Esophagus muscularis mucosa (tissue), 2 donors: ENCODE data around the gene THBD.

Experiments used
- POLR2A ChIP-seq: fragments of 450-650 bp; IDR thresholded peaks from one replicate; pipeline ENCODE4 v1.6.1; 2017; ENCODE audit warnings: antibody characterized with exemption, moderate library complexity, mild to moderate bottlenecking, low read depth
- POLR2AphosphoS5 ChIP-seq, 2 donors: sonication (generic); formaldehyde crosslinking; IDR thresholded peaks; one replicate each; pipeline ENCODE4 v1.6.1; 2017; ENCODE audit warnings: antibody characterized with exemption in 2 of 2

- peak; percentile 72 to 77 for TF ChIP-seq POLR2AphosphoS5 (IDR thresholded peaks at IDR 0.05)
- no peak for TF ChIP-seq POLR2A
These were observed 33.5 kb upstream of the THBD start for GRCh38 chr20:23082846-23083552.
